AG04449 (cell line): ENCODE results near the gene SWAP70.

Experiments used
- CTCF ChIA-PET: fragments of 350-600 bp; formaldehyde crosslinking; extraction: SDS; loops from one replicate; lab custom pipeline; 2021; ENCODE audit warnings: antibody characterized with exemption; lab: Yijun Ruan, JAX
- POLR2A ChIA-PET: fragments of 400-600, 350-600 bp; formaldehyde crosslinking; extraction: SDS; loops from one replicate; lab custom pipeline; 2020; ENCODE audit warnings: antibody characterized with exemption, inconsistent platforms; lab: Yijun Ruan, JAX
- DNase-seq: peaks from one replicate; pipeline ENCODE4 v3.0.0-alpha.2; 2010; ENCODE audit warnings: low read depth, low spot score
- H3K4me3 ChIP-seq: 2 replicates; pipeline ENCODE4 v1.5.1; 2011; ENCODE audit warnings: low read depth, mild to moderate bottlenecking, control low read depth, low read length
- TF ChIP-seq, protein P1 (sequence below): IDR thresholded peaks from one replicate; pipeline ENCODE4 v1.5.1; 2011; ENCODE audit warnings: mild to moderate bottlenecking, moderate library complexity, low read length, control low read depth, inconsistent platforms; ENCODE audit not compliant: insufficient read depth; ENCODE audit errors: missing control alignments

SWAP70 gene

DNA sequence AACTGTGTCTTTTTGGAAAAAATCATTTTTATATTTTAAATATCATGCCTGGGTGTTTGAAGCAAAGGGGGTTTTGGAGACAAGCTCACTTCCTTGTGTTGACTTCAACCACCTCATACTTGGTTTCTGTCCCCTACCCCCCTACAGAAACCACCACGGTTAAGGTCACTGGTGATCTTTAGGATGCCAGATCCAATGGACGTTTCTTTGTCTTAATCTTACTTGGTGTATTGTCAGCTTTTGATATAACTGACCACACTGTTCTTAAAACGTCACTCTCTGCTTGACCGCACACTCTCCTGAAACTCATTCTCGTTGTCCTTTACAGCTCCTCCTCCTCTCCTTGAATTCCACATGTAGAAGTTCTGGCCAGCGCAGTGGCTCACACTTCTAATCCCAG lies 34.8 kb upstream of the SWAP70 start:
- no peak for DNase-seq
- CTCF ChIA-PET: interaction anchor here (4.1 kb wide), 1 partner anchor 15 kb away, joined by 18 read pairs; no protein-coding TSS in a partner anchor
- no peak overlapping the region for H3K4me3 ChIP-seq
- TF ChIP-seq, protein P1, sequence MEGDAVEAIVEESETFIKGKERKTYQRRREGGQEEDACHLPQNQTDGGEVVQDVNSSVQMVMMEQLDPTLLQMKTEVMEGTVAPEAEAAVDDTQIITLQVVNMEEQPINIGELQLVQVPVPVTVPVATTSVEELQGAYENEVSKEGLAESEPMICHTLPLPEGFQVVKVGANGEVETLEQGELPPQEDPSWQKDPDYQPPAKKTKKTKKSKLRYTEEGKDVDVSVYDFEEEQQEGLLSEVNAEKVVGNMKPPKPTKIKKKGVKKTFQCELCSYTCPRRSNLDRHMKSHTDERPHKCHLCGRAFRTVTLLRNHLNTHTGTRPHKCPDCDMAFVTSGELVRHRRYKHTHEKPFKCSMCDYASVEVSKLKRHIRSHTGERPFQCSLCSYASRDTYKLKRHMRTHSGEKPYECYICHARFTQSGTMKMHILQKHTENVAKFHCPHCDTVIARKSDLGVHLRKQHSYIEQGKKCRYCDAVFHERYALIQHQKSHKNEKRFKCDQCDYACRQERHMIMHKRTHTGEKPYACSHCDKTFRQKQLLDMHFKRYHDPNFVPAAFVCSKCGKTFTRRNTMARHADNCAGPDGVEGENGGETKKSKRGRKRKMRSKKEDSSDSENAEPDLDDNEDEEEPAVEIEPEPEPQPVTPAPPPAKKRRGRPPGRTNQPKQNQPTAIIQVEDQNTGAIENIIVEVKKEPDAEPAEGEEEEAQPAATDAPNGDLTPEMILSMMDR: no peak
- POLR2A ChIA-PET: no interaction called here

DNA sequence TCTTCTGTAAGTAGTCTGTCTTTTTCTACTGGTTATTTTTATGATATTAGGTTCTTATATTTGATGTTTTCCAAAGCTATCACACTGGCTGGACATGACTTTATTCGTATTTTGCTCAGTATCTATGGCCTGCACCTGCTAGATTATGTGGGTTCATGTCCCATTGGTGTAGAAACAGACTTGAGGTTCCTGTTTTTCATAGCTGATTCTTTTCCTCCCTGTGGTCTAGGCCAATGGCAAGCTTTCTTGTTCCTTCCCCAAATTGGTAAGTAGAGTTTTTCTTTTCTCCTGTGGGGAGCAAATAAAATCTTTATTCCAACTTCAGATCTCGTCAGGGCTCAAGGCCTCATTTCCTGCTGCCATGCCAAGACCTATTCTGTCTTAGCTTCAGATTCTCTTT lies 30.2 kb upstream of the SWAP70 start:
- ChIA-PET CTCF (interaction anchor here (0.8 kb wide), 1 partner anchor 20 kb away, joined by 5 read pairs; no protein-coding TSS in a partner anchor), POLR2A (no interaction called here)

DNA sequence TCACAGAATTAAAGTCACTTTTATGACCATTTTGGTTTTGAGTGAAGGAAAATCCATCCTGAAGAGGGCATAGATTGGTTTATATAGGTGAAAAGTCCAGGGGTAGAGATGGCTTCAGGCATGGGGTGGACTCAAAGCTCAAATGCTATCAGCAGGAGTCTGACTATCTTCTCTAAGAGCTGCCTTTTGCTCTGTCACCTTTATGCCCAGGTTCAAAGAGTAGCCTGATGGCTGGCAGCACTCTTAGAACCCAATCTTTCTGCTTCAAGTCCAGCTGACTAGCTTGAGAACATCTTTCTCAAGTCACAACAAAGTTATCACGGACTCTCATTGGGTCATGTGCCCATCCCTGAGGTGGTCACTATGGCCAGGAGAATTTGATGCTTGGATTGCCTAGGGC lies 27.2 kb upstream of the SWAP70 start:
- ChIA-PET POLR2A (no interaction called here), CTCF (no interaction called here)
- TF ChIP-seq, protein P1: no peak
- no peak for DNase-seq
- no peak overlapping the region for H3K4me3 ChIP-seq

More for the DNA sequence above, 30.2 kb upstream of the SWAP70 start:
- TF ChIP-seq, protein P1: no peak
- H3K4me3 ChIP-seq: no peak overlapping the region
- no peak for DNase-seq

DNA sequence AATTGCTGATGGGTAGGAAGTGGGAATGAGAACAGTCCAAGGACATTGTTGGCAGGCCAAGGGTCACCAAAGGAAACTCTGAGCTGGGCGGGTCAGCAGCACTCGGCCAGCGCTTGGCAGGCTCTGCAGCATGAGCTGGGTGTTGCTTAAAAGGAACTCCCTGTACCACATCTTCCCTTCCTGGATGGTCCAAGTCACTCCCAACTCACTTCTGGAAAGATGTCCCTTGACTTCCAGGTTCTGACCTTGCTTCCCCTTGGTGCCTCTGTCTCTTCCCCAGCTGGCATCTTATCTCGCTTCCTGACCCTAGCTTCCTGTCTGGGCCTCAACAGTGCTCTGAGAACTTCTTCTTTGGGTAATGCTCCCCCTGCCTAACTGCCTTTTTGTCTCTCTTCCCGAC lies 24.8 kb upstream of the SWAP70 start:
- H3K4me3 ChIP-seq: no peak overlapping the region
- no peak for DNase-seq
- ChIA-PET CTCF (interaction anchor here (1.0 to 1.2 kb wide), 2 partner anchors 26 to 333 kb away, joined by 3 to 4 read pairs; no protein-coding TSS in a partner anchor), POLR2A (no interaction called here)
- TF ChIP-seq, protein P1: no peak

DNA sequence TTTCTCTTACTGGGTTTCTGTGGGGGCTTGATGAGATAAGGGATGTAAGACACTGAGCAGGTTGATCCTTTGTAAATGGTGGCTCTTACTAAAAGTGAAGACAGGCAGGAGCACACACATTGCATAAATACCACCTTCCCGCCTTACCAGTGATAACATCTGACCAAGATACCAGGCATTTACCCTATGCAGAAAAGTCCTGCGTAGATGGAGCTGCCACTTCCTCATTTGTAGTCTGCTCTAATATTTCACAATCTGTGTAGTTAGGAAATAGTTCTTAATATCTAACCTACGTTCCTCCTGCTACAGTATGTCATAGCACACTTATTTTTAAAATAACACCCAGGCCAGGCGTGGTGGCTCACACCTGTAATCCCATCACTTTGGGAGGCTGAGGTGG lies 23.9 kb upstream of the SWAP70 start:
- TF ChIP-seq, protein P1: no peak
- POLR2A ChIA-PET: no interaction called here
- CTCF ChIA-PET: interaction anchor here (1.2 kb wide), 1 partner anchor 27 kb away, joined by 4 read pairs; no protein-coding TSS in a partner anchor
- DNase-seq: no peak
- no peak overlapping the region for H3K4me3 ChIP-seq

DNA sequence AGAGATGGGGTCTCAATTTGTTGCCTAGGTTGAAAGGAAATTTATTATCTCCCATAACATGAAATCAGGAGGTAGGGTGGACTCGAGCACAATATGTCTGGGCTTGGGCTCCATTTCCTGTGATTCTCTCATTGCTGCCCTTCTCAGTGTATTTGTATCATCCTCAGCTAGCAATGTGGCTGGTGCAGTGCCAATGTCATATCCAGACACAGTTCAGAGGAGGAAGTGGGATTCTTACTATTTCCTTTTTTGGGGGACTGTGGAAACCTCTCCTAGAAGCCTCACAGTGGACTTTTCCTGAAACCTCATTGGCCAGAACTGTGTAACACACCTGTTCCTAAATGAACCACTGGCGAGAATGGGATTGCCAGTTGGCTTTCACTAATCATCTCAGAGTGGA lies 21.0 kb upstream of the SWAP70 start:
- TF ChIP-seq, protein P1: no peak
- no peak for DNase-seq
- CTCF ChIA-PET: no interaction called here
- H3K4me3 ChIP-seq: no peak overlapping the region
- POLR2A ChIA-PET: no interaction called here
